ENCODE data around the gene PIGW.

PIGW gene

GRCh38 chr17:36524428-36524876, 10.3 kb upstream of the PIGW start:
- no peak for DNase-seq (ENCODE audit: low read depth, low spot score)
- H3K4me3 ChIP-seq (ENCODE audit: insufficient read length, low read depth): no peak overlapping the region
- peaks cover 83% of the 10 kb centered on the region for H3K36me3 ChIP-seq (ENCODE audit: insufficient read depth, insufficient read length, low read length)
- H3K9ac ChIP-seq (ENCODE audit: insufficient read length, low read depth): no peak overlapping the region
- H3K9me3 ChIP-seq (ENCODE audit: insufficient read depth, low read length): no peaks in the 10 kb centered on the region
- no peaks in the 10 kb centered on the region for H3K27me3 ChIP-seq (ENCODE audit: insufficient read depth, insufficient read length)
- H3K4me1 ChIP-seq (ENCODE audit: insufficient read depth, insufficient read length): no peaks in the 10 kb centered on the region
- TF ChIP-seq ZNF274 (IDR thresholded peaks at IDR 0.05; ENCODE audit: low read depth, low read length): no peak

GRCh38 chr17:36525113-36525512, 9.7 kb upstream of the PIGW start:
- DNase-seq (ENCODE audit: low read depth, low spot score): no peak
- peaks cover 84% of the 10 kb centered on the region for H3K36me3 ChIP-seq (ENCODE audit: insufficient read depth, insufficient read length, low read length)

DNA sequence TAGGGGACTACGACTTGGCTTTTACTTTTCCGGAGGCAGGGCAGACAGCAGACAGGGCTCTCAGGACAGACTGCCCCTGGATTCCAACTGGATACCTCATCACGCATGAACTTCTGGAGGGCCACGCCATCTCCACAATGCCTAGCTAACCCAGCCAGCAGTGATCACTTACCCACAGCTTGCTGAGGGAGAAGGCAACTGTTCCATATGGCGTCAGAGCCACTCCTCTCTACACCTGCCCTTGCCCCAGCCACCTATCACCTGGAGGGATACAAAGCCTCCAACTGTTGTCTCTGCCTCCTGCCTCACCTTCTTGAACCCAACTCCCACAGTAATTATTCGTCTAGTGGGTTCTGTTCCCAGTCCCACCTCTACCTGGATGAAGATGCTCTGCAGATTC, 8.9 kb upstream of the PIGW start:
- Histone ChIP-seq H3K4me1 (ENCODE audit: insufficient read depth, insufficient read length) (no peaks in the 10 kb centered on the region), H3K36me3 (ENCODE audit: insufficient read depth, insufficient read length, low read length) (peaks cover 79% of the 10 kb centered on the region), H3K27me3 (ENCODE audit: insufficient read depth, insufficient read length) (no peaks in the 10 kb centered on the region), H3K4me3 (ENCODE audit: insufficient read length, low read depth) (no peak overlapping the region), H3K9me3 (ENCODE audit: insufficient read depth, low read length) (no peaks in the 10 kb centered on the region), H3K9ac (ENCODE audit: insufficient read length, low read depth) (no peak overlapping the region)
- TF ChIP-seq ZNF274 (IDR thresholded peaks at IDR 0.05; ENCODE audit: low read depth, low read length) (no peak), YY1 (IDR thresholded peaks at IDR 0.05; ENCODE audit: insufficient read depth, insufficient read length) (no peak), SUZ12 (IDR thresholded peaks at IDR 0.05; ENCODE audit: extremely low read depth, insufficient read depth, insufficient read length) (no peak)
- no peak for DNase-seq (ENCODE audit: low read depth, low spot score)

More at GRCh38 chr17:36525113-36525512, 9.7 kb upstream of the PIGW start:
- H3K4me3 ChIP-seq (ENCODE audit: insufficient read length, low read depth): no peak overlapping the region
- no peaks in the 10 kb centered on the region for H3K9me3 ChIP-seq (ENCODE audit: insufficient read depth, low read length)
- TF ChIP-seq ZNF274 (IDR thresholded peaks at IDR 0.05; ENCODE audit: low read depth, low read length) (no peak), SUZ12 (IDR thresholded peaks at IDR 0.05; ENCODE audit: extremely low read depth, insufficient read depth, insufficient read length) (no peak), YY1 (IDR thresholded peaks at IDR 0.05; ENCODE audit: insufficient read depth, insufficient read length) (no peak)
- no peak overlapping the region for H3K9ac ChIP-seq (ENCODE audit: insufficient read length, low read depth)
- H3K4me1 ChIP-seq (ENCODE audit: insufficient read depth, insufficient read length): no peaks in the 10 kb centered on the region
- no peaks in the 10 kb centered on the region for H3K27me3 ChIP-seq (ENCODE audit: insufficient read depth, insufficient read length)

DNA sequence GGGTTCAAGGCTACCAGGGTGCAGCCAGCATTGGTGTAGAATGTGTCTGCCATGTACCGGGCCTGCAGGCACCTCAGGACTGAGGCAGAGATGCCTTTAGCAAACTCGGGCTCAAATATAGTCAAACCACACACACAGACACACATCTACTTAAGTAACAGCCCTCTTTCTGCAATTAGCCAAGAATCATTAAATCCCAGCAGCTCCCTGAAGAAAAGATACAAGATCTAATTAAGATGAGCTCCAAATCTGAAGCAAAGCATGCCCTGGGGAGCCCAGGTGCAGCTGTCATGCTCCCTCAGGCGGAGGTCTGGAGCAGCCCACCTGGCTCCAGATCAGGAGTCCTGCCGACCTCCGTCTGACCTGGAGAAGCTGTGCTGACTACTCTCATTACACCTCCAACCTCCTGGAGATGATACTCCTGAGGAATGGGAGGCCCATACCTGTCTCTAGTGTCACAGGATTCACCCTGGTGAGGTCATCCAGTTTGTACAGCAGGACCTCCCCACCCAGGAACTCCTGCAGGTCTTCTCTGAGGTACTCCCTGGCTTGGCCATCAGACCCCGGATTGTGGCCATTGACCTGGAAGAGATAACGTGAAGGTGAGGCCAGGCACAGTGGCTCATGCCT, 7.1 kb upstream of the PIGW start:
- no peaks in the 10 kb centered on the region for H3K27me3 ChIP-seq (ENCODE audit: insufficient read depth, insufficient read length)

GRCh38 chr17:36529121-36529520, 5.7 kb upstream of the PIGW start:
- TF ChIP-seq SUZ12 (IDR thresholded peaks at IDR 0.05; ENCODE audit: extremely low read depth, insufficient read depth, insufficient read length): no peak
- no peak for TF ChIP-seq YY1 (IDR thresholded peaks at IDR 0.05; ENCODE audit: insufficient read depth, insufficient read length)
- no peak for TF ChIP-seq ZNF274 (IDR thresholded peaks at IDR 0.05; ENCODE audit: low read depth, low read length)
- no peaks in the 10 kb centered on the region for H3K9me3 ChIP-seq (ENCODE audit: insufficient read depth, low read length)
- H3K9ac ChIP-seq (ENCODE audit: insufficient read length, low read depth): no peak overlapping the region
- DNase-seq (ENCODE audit: low read depth, low spot score): no peak
- H3K36me3 ChIP-seq (ENCODE audit: insufficient read depth, insufficient read length, low read length): peaks cover 88% of the 10 kb centered on the region
- H3K27me3 ChIP-seq (ENCODE audit: insufficient read depth, insufficient read length): no peaks in the 10 kb centered on the region
- no peak overlapping the region for H3K4me3 ChIP-seq (ENCODE audit: insufficient read length, low read depth)
- H3K4me1 ChIP-seq (ENCODE audit: insufficient read depth, insufficient read length): peaks cover 5% of the 10 kb centered on the region

More for the DNA sequence above, 7.1 kb upstream of the PIGW start:
- H3K4me3 ChIP-seq (ENCODE audit: insufficient read length, low read depth): no peak overlapping the region
- no peak for TF ChIP-seq YY1 (IDR thresholded peaks at IDR 0.05; ENCODE audit: insufficient read depth, insufficient read length)
- H3K4me1 ChIP-seq (ENCODE audit: insufficient read depth, insufficient read length): peaks cover 3% of the 10 kb centered on the region
- peaks cover 87% of the 10 kb centered on the region for H3K36me3 ChIP-seq (ENCODE audit: insufficient read depth, insufficient read length, low read length)
- no peak overlapping the region for H3K9ac ChIP-seq (ENCODE audit: insufficient read length, low read depth)
- no peak for DNase-seq (ENCODE audit: low read depth, low spot score)
- H3K9me3 ChIP-seq (ENCODE audit: insufficient read depth, low read length): no peaks in the 10 kb centered on the region

- H3K4me1 ChIP-seq (ENCODE audit: insufficient read depth, insufficient read length): peaks cover 7% of the 10 kb centered on the region
- no peaks in the 10 kb centered on the region for H3K27me3 ChIP-seq (ENCODE audit: insufficient read depth, insufficient read length)
- H3K9me3 ChIP-seq (ENCODE audit: insufficient read depth, low read length): no peaks in the 10 kb centered on the region
- H3K9ac ChIP-seq (ENCODE audit: insufficient read length, low read depth): peak overlapping the region; percentile 53
- TF ChIP-seq SUZ12 (IDR thresholded peaks at IDR 0.05; ENCODE audit: extremely low read depth, insufficient read depth, insufficient read length): no peak
- no peak for TF ChIP-seq ZNF274 (IDR thresholded peaks at IDR 0.05; ENCODE audit: low read depth, low read length)
- no peak for TF ChIP-seq YY1 (IDR thresholded peaks at IDR 0.05; ENCODE audit: insufficient read depth, insufficient read length)
- no peak overlapping the region for H3K4me3 ChIP-seq (ENCODE audit: insufficient read length, low read depth)
- no peak for DNase-seq (ENCODE audit: low read depth, low spot score)
- H3K36me3 ChIP-seq (ENCODE audit: insufficient read depth, insufficient read length, low read length): peaks cover 70% of the 10 kb centered on the region
Observed at GRCh38 chr17:36532435-36532975, 2.3 kb upstream of the PIGW start.

DNA sequence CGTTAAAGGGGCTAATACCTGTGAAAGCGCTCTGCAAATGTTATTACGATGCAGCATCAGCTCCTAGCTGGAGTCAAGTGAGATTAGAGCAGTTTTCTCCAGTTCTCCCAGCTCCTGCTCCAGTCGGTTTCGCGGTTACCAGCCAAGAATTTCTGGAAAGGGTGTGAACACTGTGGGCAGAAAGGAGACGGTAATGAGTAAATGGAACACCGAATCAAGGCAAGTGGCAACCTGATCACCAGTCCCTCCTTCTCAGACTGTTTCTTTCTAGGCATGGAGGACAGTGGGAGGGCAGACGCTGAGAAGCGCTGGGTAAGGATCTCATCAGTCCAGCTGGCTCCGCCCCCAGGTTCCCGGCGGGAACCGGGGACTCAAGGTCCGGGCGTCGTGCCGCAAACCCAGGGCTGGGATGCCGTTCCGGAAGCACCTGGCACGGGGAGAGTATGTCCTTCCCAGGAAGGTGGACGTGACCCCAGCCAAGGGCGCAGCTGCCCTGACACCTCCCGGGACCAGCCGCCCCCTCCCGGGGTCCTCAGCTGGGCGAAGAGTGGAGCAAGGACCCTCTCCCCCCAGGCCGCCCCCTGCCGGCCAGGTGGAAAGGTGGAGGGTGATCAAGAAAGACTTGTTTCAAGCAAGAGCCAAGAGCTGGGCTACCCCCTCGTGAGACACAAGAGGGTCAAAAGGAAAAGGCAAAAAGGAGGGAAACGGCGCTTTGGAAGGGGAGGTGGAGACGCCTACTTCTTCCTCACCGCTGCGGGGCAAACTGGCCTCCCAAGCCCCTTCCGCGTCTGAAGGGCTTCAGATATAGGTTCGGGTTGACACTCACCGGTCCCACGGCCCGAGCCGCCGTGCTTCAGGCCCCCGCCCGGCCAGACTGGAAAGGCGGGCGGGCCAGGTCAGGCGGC, 600 bp upstream of the PIGW start:
- peaks cover 7% of the 10 kb centered on the region for H3K4me1 ChIP-seq (ENCODE audit: insufficient read depth, insufficient read length)
- peaks cover 65% of the 10 kb centered on the region for H3K36me3 ChIP-seq (ENCODE audit: insufficient read depth, insufficient read length, low read length)
- H3K4me3 ChIP-seq (ENCODE audit: insufficient read length, low read depth): peak overlapping the region; percentile 90
- TF ChIP-seq ZNF274 (IDR thresholded peaks at IDR 0.05; ENCODE audit: low read depth, low read length): no peak
- TF ChIP-seq YY1 (IDR thresholded peaks at IDR 0.05; ENCODE audit: insufficient read depth, insufficient read length): no peak
- TF ChIP-seq SUZ12 (IDR thresholded peaks at IDR 0.05; ENCODE audit: extremely low read depth, insufficient read depth, insufficient read length): no peak
- H3K9ac ChIP-seq (ENCODE audit: insufficient read length, low read depth): peak overlapping the region; percentile 98
- H3K27me3 ChIP-seq (ENCODE audit: insufficient read depth, insufficient read length): no peaks in the 10 kb centered on the region
- DNase-seq (ENCODE audit: low read depth, low spot score): no peak
- H3K9me3 ChIP-seq (ENCODE audit: insufficient read depth, low read length): no peaks in the 10 kb centered on the region

Data from NT2/D1 (cell line).